HG03108 (cell line): ENCODE measurements around the gene SAMD11.
A peak's percentile ranks its signal among the peaks of the same experiment; 100 is the strongest.
"Not testable (repeated sequence)": the region's sequence is repeated elsewhere in the genome, so short reads cannot be mapped to it uniquely, and the experiment has no call there.

Experiments used
- ATAC-seq: cut with Tn5 transposase; IDR thresholded peaks from one replicate; pipeline ENCODE4 v1.9.1; 2021; ENCODE audit warnings: moderate library complexity; ENCODE audit not compliant: unreplicated experiment

SAMD11 gene

GRCh38 chr1:974293-974640 is 50.5 kb downstream of the SAMD11 start:
- no peak for ATAC-seq

DNA sequence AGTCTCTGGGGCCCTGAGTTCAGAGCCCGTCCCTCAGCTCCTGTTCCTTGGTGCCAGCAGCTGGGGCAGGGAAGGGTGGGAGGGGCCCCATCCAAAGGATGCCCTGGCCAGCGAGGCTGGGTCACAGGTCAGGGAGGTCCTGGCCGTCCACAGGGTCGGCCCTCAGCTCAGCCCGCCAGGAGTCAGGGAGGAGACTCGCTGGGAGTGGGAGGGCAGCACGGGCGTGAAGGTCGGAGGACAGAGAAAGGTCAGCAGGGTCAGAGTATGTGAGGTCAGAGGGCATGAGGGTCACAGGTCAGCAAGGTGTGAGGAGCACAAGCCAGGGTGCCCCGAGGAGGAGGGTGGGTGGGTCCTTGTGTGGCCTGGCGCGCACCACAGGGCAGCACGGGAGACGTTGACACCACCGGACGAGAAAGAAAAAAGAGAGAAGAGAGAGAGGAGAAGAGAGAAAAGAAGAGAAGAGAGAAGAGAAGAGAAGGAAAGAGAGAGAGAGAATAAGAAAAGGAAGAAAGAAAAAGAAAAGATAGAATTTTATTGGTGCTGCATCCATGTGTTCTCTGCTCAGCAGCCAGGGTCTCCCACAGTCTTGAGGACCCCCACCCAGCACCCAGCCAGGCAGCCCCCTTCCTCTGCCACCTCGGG is 51.1 kb downstream of the SAMD11 start:
- ATAC-seq: no peak

DNA sequence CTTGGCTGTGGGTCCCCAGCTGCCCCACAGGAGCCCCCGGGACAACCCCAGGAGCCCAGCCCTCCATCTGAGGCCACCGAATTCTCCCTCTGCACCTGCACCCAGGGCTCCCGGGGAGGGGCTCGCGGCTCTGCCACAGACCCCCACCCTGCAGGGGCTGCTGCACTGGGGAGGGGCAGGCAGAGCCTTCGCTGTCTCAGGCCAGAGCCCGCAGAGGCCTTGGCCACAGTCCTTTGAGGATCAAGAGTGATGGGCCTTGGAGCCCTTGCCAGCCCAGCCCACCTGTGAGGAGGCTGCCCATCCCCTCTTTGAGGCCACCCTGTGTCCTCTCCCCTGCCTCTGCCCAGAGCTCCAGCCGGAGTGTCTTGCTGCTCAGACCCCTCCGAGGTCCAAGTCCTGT is 51.6 kb downstream of the SAMD11 start:
- no peak for ATAC-seq

DNA sequence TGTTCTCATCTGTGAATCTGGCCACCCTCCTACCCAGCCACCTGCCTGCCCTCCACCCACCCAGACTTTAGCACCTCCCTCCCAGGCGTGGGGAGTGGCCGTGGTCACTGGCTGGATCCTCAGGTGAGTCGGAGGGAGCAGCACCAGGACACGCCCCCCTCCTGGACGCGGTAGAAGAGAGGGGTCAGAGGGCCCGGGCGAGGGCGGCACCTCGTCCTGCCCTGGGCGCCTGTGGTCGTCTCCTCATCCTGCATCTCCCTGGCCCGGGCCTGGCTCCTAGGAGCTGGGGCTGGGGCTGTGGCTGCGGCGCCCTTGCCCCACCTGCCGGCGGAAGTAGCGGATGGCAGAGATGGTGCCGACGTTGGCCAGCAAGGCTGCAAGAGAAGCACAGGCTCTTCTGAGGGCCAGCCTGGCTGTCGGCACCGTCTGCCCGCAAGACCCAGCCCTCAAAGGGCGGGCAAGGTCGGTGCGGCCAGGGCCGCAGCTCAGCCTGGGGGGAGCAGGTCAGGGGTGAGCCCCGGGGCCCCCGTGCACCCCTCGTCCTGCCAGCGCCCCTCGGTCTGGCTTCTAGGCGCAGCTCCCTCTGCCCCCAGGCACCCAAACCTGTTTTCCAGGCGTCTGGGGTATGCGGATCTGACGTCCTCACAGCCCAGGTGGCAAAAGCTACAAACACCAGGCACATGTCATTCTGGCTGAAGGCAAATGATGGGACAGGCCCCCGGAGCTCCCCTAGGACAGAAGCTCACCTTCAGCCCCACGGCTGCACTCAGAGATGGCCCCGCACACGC is 52.4 kb downstream of the SAMD11 start:
- ATAC-seq: peak; percentile 59

DNA sequence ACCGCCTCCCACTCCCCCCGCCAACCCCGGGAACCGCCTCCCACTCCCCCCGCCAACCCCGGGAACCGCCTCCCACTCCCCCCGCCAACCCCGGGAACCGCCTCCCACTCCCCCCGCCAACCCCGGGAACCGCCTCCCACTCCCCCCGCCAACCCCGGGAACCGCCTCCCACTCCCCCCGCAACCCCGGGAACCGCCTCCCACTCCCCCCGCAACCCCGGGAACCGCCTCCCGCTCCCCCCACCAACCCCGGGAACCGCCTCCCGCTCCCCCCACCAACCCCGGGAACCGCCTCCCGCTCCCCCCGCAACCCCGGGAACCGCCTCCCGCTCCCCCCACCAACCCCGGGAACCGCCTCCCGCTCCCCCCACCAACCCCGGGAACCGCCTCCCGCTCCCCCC is 53.1 kb downstream of the SAMD11 start:
- not testable (repeated sequence) for ATAC-seq

DNA sequence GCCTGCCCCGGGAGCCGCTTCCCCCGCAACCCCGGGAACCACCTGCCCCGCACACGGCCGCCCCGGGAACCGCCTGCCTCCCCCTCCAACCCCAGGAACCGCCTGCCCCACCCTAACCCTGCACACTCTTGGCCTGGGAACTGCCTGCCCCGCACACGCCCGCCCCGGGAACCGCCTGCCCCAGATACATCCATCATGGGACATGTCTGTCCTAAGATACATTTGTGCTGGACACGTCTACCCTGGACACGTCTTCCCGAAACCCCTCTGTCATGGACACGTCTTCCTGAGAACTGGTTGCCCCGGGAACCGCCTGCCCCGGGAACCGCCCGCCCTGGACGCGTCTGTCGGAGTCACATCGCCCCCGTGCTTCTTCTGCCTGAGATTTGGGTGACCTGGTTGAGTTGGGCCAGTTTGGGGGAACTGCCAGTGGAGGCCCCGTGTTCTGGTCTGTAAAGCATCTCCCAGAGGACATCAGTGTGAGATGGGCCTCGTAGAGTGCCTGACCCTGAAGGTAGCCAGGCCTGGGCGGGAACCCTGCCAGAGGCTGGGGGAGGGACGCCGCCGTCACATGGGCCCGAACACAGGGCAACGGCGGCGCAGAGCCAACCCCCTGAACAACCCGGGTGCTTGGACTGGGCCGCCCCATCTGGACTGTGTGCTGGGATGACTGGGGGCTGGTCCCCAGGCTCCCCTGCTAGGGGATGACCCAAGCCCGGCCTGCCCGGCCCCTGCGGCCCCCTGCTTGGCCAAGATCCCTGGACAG is 54.5 kb downstream of the SAMD11 start:
- no peak for ATAC-seq

GRCh38 chr1:978835-979743 is 55.4 kb downstream of the SAMD11 start:
- ATAC-seq: no peak

- ATAC-seq: no peak
Observed at GRCh38 chr1:979744-980072, 56.0 kb downstream of the SAMD11 start.

- ATAC-seq: no peak
Observed at GRCh38 chr1:980137-980571, 56.4 kb downstream of the SAMD11 start.

GRCh38 chr1:980602-981395 is 57.1 kb downstream of the SAMD11 start:
- ATAC-seq: no peak

DNA sequence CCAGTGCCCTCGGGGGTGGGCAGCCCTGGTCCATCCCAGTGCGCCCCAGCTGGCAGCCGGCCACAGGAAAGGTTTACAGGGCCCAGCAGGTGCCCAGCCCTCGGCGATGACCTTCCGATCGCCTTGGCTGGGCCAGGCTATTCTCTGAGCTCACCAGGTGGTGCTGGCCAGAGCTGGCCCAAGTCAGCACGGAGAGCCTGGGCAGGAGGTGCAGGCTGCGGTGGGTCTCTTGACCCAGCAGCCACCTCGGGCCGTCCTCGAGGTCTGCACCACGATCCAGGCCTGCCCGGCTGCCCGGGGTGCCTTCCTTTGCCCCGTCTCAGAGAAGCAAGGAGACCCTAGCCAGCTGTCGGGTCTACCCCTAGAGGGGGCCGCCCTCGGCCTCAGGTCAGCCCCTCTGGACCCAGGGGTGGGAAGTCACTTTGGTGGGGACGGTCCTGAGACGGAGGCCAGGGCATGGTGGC is 57.8 kb downstream of the SAMD11 start:
- no peak for ATAC-seq

DNA sequence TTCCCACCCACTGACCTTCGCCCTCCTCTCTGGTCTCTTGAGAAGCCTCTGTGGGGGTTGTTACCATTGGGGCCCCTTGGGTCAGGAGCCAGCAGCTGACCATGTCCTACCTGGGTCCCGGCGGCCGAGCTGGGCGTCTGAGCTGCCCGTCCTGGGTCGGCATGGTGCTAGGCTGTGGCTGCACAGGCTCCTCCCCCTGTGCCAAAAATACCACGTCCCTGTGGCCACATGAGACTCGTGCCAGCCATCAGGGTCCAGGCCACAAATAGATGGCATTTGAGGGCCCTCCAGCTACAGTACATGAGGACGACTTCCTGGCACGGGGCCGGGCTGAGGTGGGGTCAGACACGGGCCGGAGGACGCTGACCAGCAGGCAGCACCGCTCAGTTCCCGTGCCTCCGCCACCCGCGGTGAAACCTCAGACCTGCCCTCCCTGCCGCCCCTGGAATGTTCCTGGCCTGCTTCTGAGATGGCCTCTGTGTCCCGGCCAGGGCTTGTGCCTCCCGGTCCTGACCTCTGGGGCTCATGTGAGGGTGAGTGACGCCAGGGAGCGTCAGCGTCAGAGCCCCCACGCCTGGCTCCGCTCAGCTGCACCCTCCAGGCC is 58.3 kb downstream of the SAMD11 start, which contains the start of gene PERM1:
TSS of gene PERM1 (minus strand) at position 139 of the 604 bp plus-strand sequence. CDS start 1,064 bp downstream, outside the sequence.
- ATAC-seq: no peak

GRCh38 chr1:982765-983436 is 59.2 kb downstream of the SAMD11 start:
- ATAC-seq: no peak

DNA sequence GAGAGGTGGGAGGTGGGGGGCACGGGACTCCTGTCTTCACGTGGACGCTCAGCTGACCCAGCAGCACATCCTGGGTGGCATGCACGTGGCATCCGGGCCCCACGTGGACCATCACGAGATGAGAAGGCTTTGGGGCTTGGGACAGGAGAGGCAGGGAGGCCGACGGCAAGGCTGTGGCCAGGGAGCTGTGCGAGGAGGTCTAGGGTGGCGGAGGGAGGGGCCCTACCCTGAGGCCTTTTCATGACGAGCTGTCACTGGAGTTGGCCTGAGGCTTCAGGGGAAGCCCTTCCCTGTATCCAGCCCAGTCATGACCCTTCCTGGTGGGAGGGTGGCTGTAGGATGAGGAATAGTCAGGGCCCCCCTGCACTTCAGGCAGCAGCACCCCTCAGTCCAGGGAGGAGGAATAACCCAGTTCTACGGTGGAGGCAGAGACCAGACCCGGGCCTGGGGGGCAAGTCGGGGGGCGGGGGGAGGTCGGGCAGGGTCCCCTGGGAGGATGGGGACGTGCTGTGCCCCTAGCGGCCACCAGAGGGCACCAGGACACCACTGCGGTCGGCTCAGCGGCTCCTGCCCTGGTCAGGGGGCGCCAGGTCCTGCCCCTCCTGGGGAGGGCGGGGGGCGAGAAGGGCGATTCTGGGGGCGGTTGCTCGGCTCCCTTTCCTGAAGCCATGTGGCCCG is 60.2 kb downstream of the SAMD11 start:
- no peak for ATAC-seq

- ATAC-seq: no peak
Observed at GRCh38 chr1:984476-984814, 60.7 kb downstream of the SAMD11 start.

DNA sequence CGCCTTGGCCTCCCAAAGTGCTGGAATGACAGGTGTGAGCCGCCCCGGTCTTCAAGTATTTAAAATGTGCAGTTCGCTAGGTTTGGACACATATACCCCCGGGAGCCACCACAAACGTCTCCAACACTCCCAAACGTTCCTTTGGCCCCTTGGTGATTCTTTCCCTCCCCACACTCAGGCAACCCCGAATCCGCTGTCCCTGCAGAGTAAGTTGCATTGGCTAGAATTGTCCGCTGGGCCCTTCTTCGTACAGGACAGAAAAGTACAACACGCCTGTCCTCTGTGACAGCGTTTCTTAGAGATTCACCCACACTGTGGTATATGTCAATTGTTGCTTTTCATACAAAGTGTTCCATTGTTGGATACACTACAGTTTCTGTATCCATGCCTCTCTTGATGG is 61.4 kb downstream of the SAMD11 start:
- ATAC-seq: no peak

- ATAC-seq: not testable (repeated sequence)
Observed at GRCh38 chr1:988061-988460, 64.3 kb downstream of the SAMD11 start.

DNA sequence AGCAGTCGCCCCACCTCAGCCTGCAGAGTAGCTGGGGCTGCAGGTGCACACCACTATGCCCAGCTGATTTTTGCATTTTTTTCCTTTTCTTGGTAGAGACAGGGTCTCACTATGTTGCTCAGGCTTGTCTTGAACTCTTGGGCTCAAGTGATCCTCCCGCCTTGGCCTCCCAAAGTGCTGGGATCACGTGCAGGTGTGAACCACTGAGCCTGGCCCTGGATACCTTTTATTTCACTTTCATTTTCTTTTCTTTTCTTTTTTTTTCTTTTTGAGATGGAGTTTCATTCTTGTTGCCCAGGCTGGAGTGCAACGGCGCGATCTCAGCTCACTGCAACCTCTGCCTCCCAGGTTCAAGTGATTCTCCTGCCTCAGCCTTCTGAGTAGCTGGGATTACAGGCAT is 67.6 kb downstream of the SAMD11 start:
- ATAC-seq: not testable (repeated sequence)

DNA sequence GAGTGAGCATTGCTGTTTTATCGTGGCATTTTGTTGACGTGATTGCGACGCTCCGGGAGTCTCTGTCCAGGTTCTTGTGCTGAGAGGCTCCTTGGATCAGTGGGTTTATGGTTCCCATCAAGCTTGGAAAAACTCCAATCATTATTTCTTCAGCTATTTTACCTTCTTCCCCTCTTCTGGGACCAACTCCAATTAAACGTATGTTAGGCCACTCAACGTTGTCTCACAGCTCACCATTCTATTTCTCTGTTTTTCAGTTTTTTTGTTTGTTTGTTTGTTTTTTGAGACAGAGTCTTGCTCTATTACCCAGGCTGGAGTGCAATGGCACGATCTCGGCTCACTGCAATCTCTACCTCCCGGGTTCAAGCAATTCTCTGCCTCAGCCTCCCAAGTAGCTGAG is 68.2 kb downstream of the SAMD11 start:
- no peak for ATAC-seq
